GM21825 (cell line): ENCODE results near the gene USP13.
"Not testable (repeated sequence)": the region's sequence is repeated elsewhere in the genome, so short reads cannot be mapped to it uniquely, and the experiment has no call there.

Source experiments
- ATAC-seq: cut with Tn5 transposase; IDR thresholded peaks from one replicate; pipeline ENCODE4 v1.9.1; 2021; ENCODE audit warnings: mild to moderate bottlenecking, moderate library complexity; ENCODE audit not compliant: unreplicated experiment

Gene USP13

GRCh38 chr3:179733797-179734196, 81.0 kb downstream of the USP13 start:
- ATAC-seq = no peak

GRCh38 chr3:179734497-179735281, 81.8 kb downstream of the USP13 start:
- ATAC-seq = no peak

- no peak for ATAC-seq
Measured at GRCh38 chr3:179735321-179735720, 82.5 kb downstream of the USP13 start.

- ATAC-seq = no peak
Measured at GRCh38 chr3:179738998-179739397, 86.2 kb downstream of the USP13 start.

- no peak for ATAC-seq
Measured at GRCh38 chr3:179739816-179740594, 87.2 kb downstream of the USP13 start.

GRCh38 chr3:179743913-179744312, 91.1 kb downstream of the USP13 start:
- ATAC-seq = no peak

- ATAC-seq = no peak
Measured at GRCh38 chr3:179744667-179745066, 91.8 kb downstream of the USP13 start.

- ATAC-seq = no peak
Measured at GRCh38 chr3:179745079-179745478, 92.2 kb downstream of the USP13 start.

- ATAC-seq = no peak
Measured at GRCh38 chr3:179745716-179746115, 92.9 kb downstream of the USP13 start.

GRCh38 chr3:179750720-179751328, 98.0 kb downstream of the USP13 start:
- no peak for ATAC-seq

GRCh38 chr3:179760944-179761343, 108.1 kb downstream of the USP13 start:
- ATAC-seq = no peak

- ATAC-seq = no peak
Measured at GRCh38 chr3:179765396-179765795, 112.6 kb downstream of the USP13 start.

- ATAC-seq = no peak
Measured at GRCh38 chr3:179766416-179767133, 113.7 kb downstream of the USP13 start.

- ATAC-seq = no peak
Measured at GRCh38 chr3:179768080-179768479, 115.2 kb downstream of the USP13 start.

- ATAC-seq = no peak
Measured at GRCh38 chr3:179769411-179770247, 116.8 kb downstream of the USP13 start.

- no peak for ATAC-seq
Measured at GRCh38 chr3:179771797-179772196, 119.0 kb downstream of the USP13 start.

- no peak for ATAC-seq
Measured at GRCh38 chr3:179772297-179772696, 119.5 kb downstream of the USP13 start.

GRCh38 chr3:179775416-179776122, 122.7 kb downstream of the USP13 start:
- no peak for ATAC-seq

- ATAC-seq = not testable (repeated sequence)
Measured at GRCh38 chr3:179782841-179783240, 130.0 kb downstream of the USP13 start.

- ATAC-seq = no peak
Measured at GRCh38 chr3:179788996-179789395, 136.2 kb downstream of the USP13 start.
